OCI-LY7 (cell line): ENCODE data around the gene SFRP5. TPM values are rescaled to one million over a fixed set of nuclear protein-coding genes. Genes with fewer than 3 reads are reported as not detected.

Experiments used
- BruUV-seq: library from RNA; stranded (reverse); fragments of 400-500 nt; replicated peaks from 2 replicates; lab custom pipeline; 2021; lab: Mats Ljungman, UMichigan
- CTCF ChIA-PET: fragments of 300-600 bp; sonication (Branson Sonifier 250); formaldehyde crosslinking; loops from one replicate; lab custom pipeline; 2022; ENCODE audit warnings: antibody characterized with exemption; ENCODE audit not compliant: unreplicated experiment; lab: Charles Lee
- POLR2A ChIA-PET: fragments of 300-600 bp; sonication (Branson Sonifier 250); formaldehyde crosslinking; loops from one replicate; lab custom pipeline; 2022; ENCODE audit warnings: antibody characterized with exemption; lab: Charles Lee
- DNase-seq: peaks from one replicate; pipeline ENCODE4 v3.0.0-alpha.2; 2015; ENCODE audit warnings: low spot score
- H2AFZ ChIP-seq: fragments of 200-600 bp; sonication (generic), shearing (Covaris generic); 2 replicates; pipeline ENCODE4 v1.6.1; 2014; ENCODE audit warnings: mild to moderate bottlenecking, antibody characterized with exemption, low read length, moderate library complexity
- H3K27ac ChIP-seq: fragments of 200-600 bp; sonication (generic); 2 replicates; pipeline ENCODE4 v1.5.1; 2014; ENCODE audit warnings: mixed run types, low read depth, mild to moderate bottlenecking, moderate library complexity, low read length, inconsistent platforms; ENCODE audit not compliant: poor library complexity, severe bottlenecking
- H3K36me3 ChIP-seq: fragments of 200-600 bp; sonication (generic); 2 replicates; pipeline ENCODE4 v1.6.1; 2014; ENCODE audit warnings: mild to moderate bottlenecking, antibody characterized with exemption, low read length, moderate library complexity, mixed read lengths; ENCODE audit not compliant: insufficient read depth
- H3K4me1 ChIP-seq: fragments of 200-600 bp; sonication (generic); 2 replicates; pipeline ENCODE4 v1.5.1; 2014; ENCODE audit warnings: mild to moderate bottlenecking, low read length; ENCODE audit not compliant: insufficient read depth, poor library complexity, severe bottlenecking
- H3K4me2 ChIP-seq: fragments of 200-600 bp; sonication (generic); 2 replicates; pipeline ENCODE4 v1.6.1; 2014; ENCODE audit warnings: mild to moderate bottlenecking, low read length
- H3K4me3 ChIP-seq: fragments of 200-600 bp; sonication (generic); 2 replicates; pipeline ENCODE4 v1.5.1; 2014; ENCODE audit warnings: mild to moderate bottlenecking, low read depth, low read length; ENCODE audit not compliant: poor library complexity, severe bottlenecking
- H3K79me2 ChIP-seq: fragments of 200-600 bp; sonication (generic); 2 replicates; pipeline ENCODE4 v1.6.1; 2016; ENCODE audit warnings: low read depth, mild to moderate bottlenecking, low read length, moderate library complexity, mixed read lengths; ENCODE audit not compliant: insufficient read depth
- H3K9me2 ChIP-seq: fragments of 200-600 bp; sonication (generic); 2 replicates; pipeline ENCODE4 v1.6.1; 2016; ENCODE audit warnings: mild to moderate bottlenecking, low read length, mixed read lengths; ENCODE audit not compliant: insufficient read depth
- H3K9me3 ChIP-seq: fragments of 200-600 bp; sonication (generic); 2 replicates; pipeline ENCODE4 v1.6.1; 2014; ENCODE audit warnings: mild to moderate bottlenecking, mixed run types, low read length, mixed read lengths
- H4K20me1 ChIP-seq: fragments of 200-600 bp; sonication (generic); 2 replicates; pipeline ENCODE4 v1.6.1; 2014; ENCODE audit warnings: mild to moderate bottlenecking, antibody characterized with exemption, low read length, moderate library complexity, mixed read lengths; ENCODE audit not compliant: insufficient read depth
- EZH2phosphoT487 ChIP-seq: fragments of 200-600 bp; sonication (generic); IDR thresholded peaks from 2 replicates; pipeline ENCODE4 v1.6.1; 2018; ENCODE audit warnings: low read depth, borderline replicate concordance, mild to moderate bottlenecking, mixed run types, antibody characterized with exemption, low read length, moderate library complexity, mixed read lengths
- intact Hi-C: fragments of 100-400 bp; cut with micrococcal nuclease; formaldehyde crosslinking; loops from one replicate; pipeline ENCODE4 v1.10.0; 2022; ENCODE audit not compliant: unreplicated experiment
- total RNA-seq, 2 experiments: library from RNA; depleted of rRNA in 1 of 2; stranded (reverse); fragments of >200 nt in 1 of 2; shearing (Covaris generic) in 1 of 2; gene quantifications; 2 replicates each; pipeline ENCODE4 v1.2.3, GENCODE V29; 2014 to 2022
- TF ChIP-seq, protein P1 (sequence below): fragments of 200-600 bp; sonication (generic); conservative IDR thresholded peaks from 2 replicates; pipeline ENCODE4 v1.5.1; 2014; ENCODE audit warnings: mild to moderate bottlenecking, antibody characterized with exemption, low read length, moderate library complexity, mixed read lengths

Gene SFRP5
- total RNA-seq, 2 experiments from 2014 or later = not detected

DNA sequence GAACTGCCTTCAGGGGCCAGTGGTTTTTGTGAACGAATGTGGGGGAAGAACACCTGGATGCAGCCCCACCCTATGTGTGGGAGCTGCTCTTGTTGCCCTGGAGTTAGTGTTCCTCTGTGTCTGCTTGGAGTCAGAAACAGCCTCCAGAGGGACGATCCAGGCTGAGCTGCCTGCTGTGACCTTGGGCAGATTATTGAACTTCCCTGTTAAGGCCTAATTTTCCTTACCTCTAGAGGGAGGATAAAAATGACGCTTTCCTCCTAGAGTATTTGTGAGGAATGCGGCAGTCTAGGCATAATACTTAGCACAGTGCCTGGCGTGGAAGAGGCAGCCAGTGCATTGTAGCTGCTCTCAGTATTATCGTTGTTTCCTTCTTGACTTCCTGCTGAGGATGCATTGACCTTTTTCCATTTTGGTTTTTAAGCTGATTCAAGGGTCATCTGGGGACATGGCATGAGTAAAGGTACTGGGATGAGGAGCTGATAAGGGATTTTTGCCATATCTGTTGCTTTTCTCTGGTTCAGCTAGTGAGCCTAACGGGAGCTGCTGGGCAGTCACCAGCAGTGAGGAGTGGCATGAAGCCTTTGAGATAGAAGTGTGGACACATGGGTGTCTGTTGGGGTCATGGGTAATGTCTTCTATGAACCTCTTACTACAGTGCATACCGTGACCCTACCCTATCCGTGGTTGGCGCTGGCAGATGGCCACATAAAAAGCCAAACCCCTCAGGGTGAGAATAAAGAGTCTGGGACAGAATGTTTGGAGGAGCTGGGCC lies 28.4 kb downstream of the SFRP5 start:
- no peak overlapping the region for H3K27ac ChIP-seq
- peaks cover 4% of the 10 kb centered on the region for H3K4me1 ChIP-seq
- H3K36me3 ChIP-seq = peaks cover 80% of the 10 kb centered on the region
- H4K20me1 ChIP-seq = no peaks in the 10 kb centered on the region
- CTCF ChIA-PET = no interaction called here
- H3K9me3 ChIP-seq = no peaks in the 10 kb centered on the region
- no peak overlapping the region for H2AFZ ChIP-seq
- peaks cover 16% of the 10 kb centered on the region; the same call in 1 of the 2 replicates for H3K79me2 ChIP-seq
- POLR2A ChIA-PET = interaction anchor here (1.4 kb wide), 1 partner anchor 86 kb away, joined by 3 read pairs; no protein-coding TSS in a partner anchor
- no peaks in the 10 kb centered on the region for H3K9me2 ChIP-seq
- TF ChIP-seq EZH2phosphoT487 = no peak
- TF ChIP-seq, protein P1, sequence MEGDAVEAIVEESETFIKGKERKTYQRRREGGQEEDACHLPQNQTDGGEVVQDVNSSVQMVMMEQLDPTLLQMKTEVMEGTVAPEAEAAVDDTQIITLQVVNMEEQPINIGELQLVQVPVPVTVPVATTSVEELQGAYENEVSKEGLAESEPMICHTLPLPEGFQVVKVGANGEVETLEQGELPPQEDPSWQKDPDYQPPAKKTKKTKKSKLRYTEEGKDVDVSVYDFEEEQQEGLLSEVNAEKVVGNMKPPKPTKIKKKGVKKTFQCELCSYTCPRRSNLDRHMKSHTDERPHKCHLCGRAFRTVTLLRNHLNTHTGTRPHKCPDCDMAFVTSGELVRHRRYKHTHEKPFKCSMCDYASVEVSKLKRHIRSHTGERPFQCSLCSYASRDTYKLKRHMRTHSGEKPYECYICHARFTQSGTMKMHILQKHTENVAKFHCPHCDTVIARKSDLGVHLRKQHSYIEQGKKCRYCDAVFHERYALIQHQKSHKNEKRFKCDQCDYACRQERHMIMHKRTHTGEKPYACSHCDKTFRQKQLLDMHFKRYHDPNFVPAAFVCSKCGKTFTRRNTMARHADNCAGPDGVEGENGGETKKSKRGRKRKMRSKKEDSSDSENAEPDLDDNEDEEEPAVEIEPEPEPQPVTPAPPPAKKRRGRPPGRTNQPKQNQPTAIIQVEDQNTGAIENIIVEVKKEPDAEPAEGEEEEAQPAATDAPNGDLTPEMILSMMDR = no peak
- no TSS peak for BruUV-seq
- no peak overlapping the region for H3K4me3 ChIP-seq
- intact Hi-C loops = no loop called here
- no peak for DNase-seq
- no peak overlapping the region for H3K4me2 ChIP-seq

DNA sequence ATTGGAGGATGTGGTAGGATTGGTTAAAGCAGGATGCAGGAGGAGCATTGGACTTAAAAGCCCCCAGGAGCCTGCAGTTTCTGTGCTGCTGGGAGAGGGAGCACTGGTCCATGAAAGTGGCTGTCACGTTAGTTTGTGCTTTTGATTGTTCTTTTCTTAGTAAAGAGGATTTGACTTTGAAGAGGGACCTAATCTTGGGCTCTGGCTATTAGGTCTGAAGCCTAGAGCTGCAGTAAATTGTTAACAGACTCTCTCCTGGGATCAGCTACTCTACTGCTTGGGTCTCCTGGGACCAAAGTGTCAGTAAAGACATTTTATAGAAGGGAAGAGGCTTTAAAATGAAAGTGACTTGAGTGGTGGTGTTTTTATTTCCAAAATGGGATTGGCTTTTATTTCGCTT lies 31.2 kb downstream of the SFRP5 start:
- peaks cover 27% of the 10 kb centered on the region; the same call in 1 of the 2 replicates for H3K79me2 ChIP-seq
- CTCF ChIA-PET = no interaction called here

More for the DNA sequence above, 31.2 kb downstream of the SFRP5 start:
- Histone ChIP-seq H3K4me2 (no peak overlapping the region), H4K20me1 (no peaks in the 10 kb centered on the region), H3K4me3 (no peak overlapping the region), H3K4me1 (peaks cover 23% of the 10 kb centered on the region), H3K9me3 (no peaks in the 10 kb centered on the region), H2AFZ (no peak overlapping the region), H3K36me3 (peaks cover 57% of the 10 kb centered on the region), H3K9me2 (no peaks in the 10 kb centered on the region), H3K27ac (no peak overlapping the region)
- no peak for DNase-seq
- POLR2A ChIA-PET = no interaction called here
- no TSS peak for BruUV-seq
- TF ChIP-seq, protein P1 = no peak
- no peak for TF ChIP-seq EZH2phosphoT487
- intact Hi-C loops = no loop called here
